BLaER1 treated with 17β-estradiol and CSF1 and Interleukin-3, amounts not matched to agents 10 nM and 100 nM (cell line): Measurements from ENCODE around the gene OR14I1.

Experiments used
- H3K27ac ChIP-seq, 11 experiments: shearing (Covaris generic); formaldehyde crosslinking; 2 replicates each; pipeline ENCODE4 v1.8.1; 2022
- H3K27me3 ChIP-seq, 11 experiments: shearing (Covaris generic); formaldehyde crosslinking; 2 replicates each; pipeline ENCODE4 v1.8.1; 2022
- H3K36me3 ChIP-seq, 11 experiments: shearing (Covaris generic); formaldehyde crosslinking; 2 replicates each; pipeline ENCODE4 v1.8.1; 2022
- H3K4me1 ChIP-seq, 10 experiments: shearing (Covaris generic); formaldehyde crosslinking; 2 replicates each; pipeline ENCODE4 v1.8.1; 2022
- H3K4me2 ChIP-seq, 11 experiments: shearing (Covaris generic); formaldehyde crosslinking; 2 replicates each; pipeline ENCODE4 v1.8.1; 2022
- H3K4me3 ChIP-seq, 10 experiments: shearing (Covaris generic); formaldehyde crosslinking; 2 replicates each; pipeline ENCODE4 v1.8.1; 2022
- H3K9ac ChIP-seq, 11 experiments: shearing (Covaris generic); formaldehyde crosslinking; 2 replicates each; pipeline ENCODE4 v1.8.1; 2022
- H3K9me3 ChIP-seq, 11 experiments: shearing (Covaris generic); formaldehyde crosslinking; replicated peaks in 1 of 11; 2 replicates each; pipeline ENCODE4 v1.8.1; 2022
- H4K20me1 ChIP-seq, 11 experiments: shearing (Covaris generic); formaldehyde crosslinking; 2 replicates each; pipeline ENCODE4 v1.8.1; 2022
- Cebpa-rat ChIP-seq, 11 experiments: shearing (Covaris generic); IDR thresholded peaks; 2 replicates each; pipeline ENCODE4 v1.8.1; 2022

OR14I1 gene

GRCh38 chr1:248733566-248733965 lies 31.0 kb upstream of the OR14I1 start:
- Histone ChIP-seq H3K4me2 (no peak overlapping the region), H3K27me3 (no peaks in the 10 kb centered on the region), H3K27ac (no peak overlapping the region), H3K4me3 (no peak overlapping the region), H4K20me1 (no peaks in the 10 kb centered on the region), H3K4me1 (peaks cover 0 to 17% (median 12%) of the 10 kb centered on the region in 10 experiments; a peak in 12 of 20 replicates), H3K9ac (no peak overlapping the region), H3K9me3 (peaks cover 21 to 80% (median 62%) of the 10 kb centered on the region in 11 experiments; a peak in 21 of 22 replicates), H3K36me3 (no peaks in the 10 kb centered on the region)
- TF ChIP-seq Cebpa-rat (IDR thresholded peaks at IDR 0.05), result no peak

- Histone ChIP-seq H3K27me3 (no peaks in the 10 kb centered on the region), H3K27ac (no peak overlapping the region), H3K9me3 (peaks cover 14 to 77% (median 59%) of the 10 kb centered on the region in 11 experiments; a peak in 21 of 22 replicates), H3K4me1 (peaks cover 0 to 17% (median 6%) of the 10 kb centered on the region in 10 experiments; a peak in 10 of 20 replicates), H3K9ac (no peak overlapping the region), H3K36me3 (no peaks in the 10 kb centered on the region), H3K4me3 (no peak overlapping the region), H4K20me1 (no peaks in the 10 kb centered on the region), H3K4me2 (peak overlapping the region in 6 of 11 experiments; percentile 6 to 52 (median 38); a peak in 9 of 22 replicates)
- no peak for TF ChIP-seq Cebpa-rat (IDR thresholded peaks at IDR 0.05)
Measured at GRCh38 chr1:248730507-248731335, 28.2 kb upstream of the OR14I1 start.

- Histone ChIP-seq H3K36me3 (peaks cover 0 to 10% (median 0%) of the 10 kb centered on the region in 11 experiments; a peak in 2 of 22 replicates), H3K27me3 (no peaks in the 10 kb centered on the region), H4K20me1 (no peaks in the 10 kb centered on the region), H3K9me3 (peaks cover 49 to 91% (median 82%) of the 10 kb centered on the region in 11 experiments), H3K4me1 (peaks cover 0 to 31% (median 0%) of the 10 kb centered on the region in 10 experiments; a peak in 6 of 20 replicates), H3K9ac (no peak overlapping the region), H3K4me3 (0 out of 20 replicates have a peak overlapping the region, but pooled peaks of 1 of the 10 experiments have one; percentile 38), H3K4me2 (no peak overlapping the region), H3K27ac (no peak overlapping the region)
- no peak for TF ChIP-seq Cebpa-rat (IDR thresholded peaks at IDR 0.05)
Measured at GRCh38 chr1:248714248-248714647, 11.7 kb upstream of the OR14I1 start.

GRCh38 chr1:248710305-248710900 lies 7.8 kb upstream of the OR14I1 start:
- TF ChIP-seq Cebpa-rat (IDR thresholded peaks at IDR 0.05), result peak in 1 of 11 experiments; percentile 61; a peak in 1 of 22 replicates
- H3K4me2 ChIP-seq, result peak overlapping the region in 3 of 11 experiments; percentile 6 to 78 (median 58); a peak in 5 of 22 replicates
- peak overlapping the region in 2 of 11 experiments; percentile 27 to 49; a peak in 2 of 22 replicates for H3K9ac ChIP-seq
- H3K4me3 ChIP-seq, result no peak overlapping the region
- H3K9me3 ChIP-seq, result peaks cover 29 to 68% (median 51%) of the 10 kb centered on the region in 11 experiments
- H3K36me3 ChIP-seq, result peaks cover 0 to 10% (median 0%) of the 10 kb centered on the region in 11 experiments; a peak in 2 of 22 replicates
- peaks cover 0 to 45% (median 0%) of the 10 kb centered on the region in 10 experiments; a peak in 6 of 20 replicates for H3K4me1 ChIP-seq
- H4K20me1 ChIP-seq, result no peaks in the 10 kb centered on the region
- no peaks in the 10 kb centered on the region for H3K27me3 ChIP-seq
- H3K27ac ChIP-seq, result peak overlapping the region in 2 of 11 experiments; percentile 68 to 76; a peak in 4 of 22 replicates

GRCh38 chr1:248704606-248705005 lies 2.0 kb upstream of the OR14I1 start:
- Histone ChIP-seq H4K20me1 (no peaks in the 10 kb centered on the region), H3K4me2 (peak overlapping the region in 1 of 11 experiments; percentile 17; a peak in 1 of 22 replicates), H3K27ac (no peak overlapping the region), H3K4me1 (peaks cover 0 to 34% (median 0%) of the 10 kb centered on the region in 10 experiments; a peak in 6 of 20 replicates), H3K36me3 (no peaks in the 10 kb centered on the region), H3K4me3 (no peak overlapping the region), H3K9me3 (peaks cover 0 to 19% (median under 1%) of the 10 kb centered on the region in 11 experiments; a peak in 7 of 22 replicates), H3K9ac (no peak overlapping the region), H3K27me3 (no peaks in the 10 kb centered on the region)
- TF ChIP-seq Cebpa-rat (IDR thresholded peaks at IDR 0.05), result no peak

- H3K27me3 ChIP-seq, result no peaks in the 10 kb centered on the region
- H4K20me1 ChIP-seq, result no peaks in the 10 kb centered on the region
- peak overlapping the region in 1 of 11 experiments; percentile 17; a peak in 1 of 22 replicates for H3K4me2 ChIP-seq
Measured at GRCh38 chr1:248703674-248704073, 1.1 kb upstream of the OR14I1 start.

GRCh38 chr1:248699099-248699498 lies 3.5 kb downstream of the OR14I1 start:
- no peak overlapping the region for H3K9ac ChIP-seq
- TF ChIP-seq Cebpa-rat (IDR thresholded peaks at IDR 0.05), result no peak
- peaks cover 11 to 41% (median 19%) of the 10 kb centered on the region in 10 experiments for H3K4me1 ChIP-seq
- H3K36me3 ChIP-seq, result no peaks in the 10 kb centered on the region
- peak overlapping the region in 1 of 11 experiments; percentile 27; a peak in 1 of 22 replicates for H3K4me2 ChIP-seq
- no peak overlapping the region for H3K27ac ChIP-seq
- H3K4me3 ChIP-seq, result no peak overlapping the region
- peaks cover 0 to 5% (median 0%) of the 10 kb centered on the region in 11 experiments; a peak in 1 of 22 replicates for H3K9me3 ChIP-seq
- no peaks in the 10 kb centered on the region for H4K20me1 ChIP-seq
- no peaks in the 10 kb centered on the region for H3K27me3 ChIP-seq

More at GRCh38 chr1:248703674-248704073, 1.1 kb upstream of the OR14I1 start:
- H3K27ac ChIP-seq, result peak overlapping the region in 1 of 11 experiments; percentile 24; a peak in 1 of 22 replicates
- H3K4me3 ChIP-seq, result no peak overlapping the region
- H3K4me1 ChIP-seq, result peaks cover 0 to 32% (median 0%) of the 10 kb centered on the region in 10 experiments; a peak in 4 of 20 replicates
- H3K36me3 ChIP-seq, result no peaks in the 10 kb centered on the region
- TF ChIP-seq Cebpa-rat (IDR thresholded peaks at IDR 0.05), result no peak
- H3K9ac ChIP-seq, result 0 out of 22 replicates have a peak overlapping the region, but pooled peaks of 1 of the 11 experiments have one; percentile 9
- H3K9me3 ChIP-seq, result peaks cover 0 to 11% (median 0%) of the 10 kb centered on the region in 11 experiments; a peak in 4 of 22 replicates

- peaks cover 0 to 5% (median 0%) of the 10 kb centered on the region in 11 experiments; a peak in 1 of 22 replicates for H3K9me3 ChIP-seq
- H3K4me2 ChIP-seq, result peak overlapping the region in 1 of 11 experiments; percentile 58; a peak in 1 of 22 replicates
- TF ChIP-seq Cebpa-rat (IDR thresholded peaks at IDR 0.05), result no peak
- H4K20me1 ChIP-seq, result no peaks in the 10 kb centered on the region
- H3K9ac ChIP-seq, result no peak overlapping the region
- H3K27ac ChIP-seq, result no peak overlapping the region
- H3K36me3 ChIP-seq, result no peaks in the 10 kb centered on the region
- peaks cover 11 to 30% (median 19%) of the 10 kb centered on the region in 10 experiments for H3K4me1 ChIP-seq
- no peak overlapping the region for H3K4me3 ChIP-seq
- H3K27me3 ChIP-seq, result no peaks in the 10 kb centered on the region
Measured at GRCh38 chr1:248697907-248698306, 4.7 kb downstream of the OR14I1 start.
